Measurements from ENCODE around the gene ARID2. TPM values are rescaled to one million over a fixed set of nuclear protein-coding genes. Genes with fewer than 3 reads are reported as not detected.

Gene ARID2
- total RNA-seq, 2 donors from 2014 or later: 26.8 to 29.1 TPM

GRCh38 chr12:45763381-45763780 is 33.9 kb downstream of the ARID2 start:
- H3K9me3 ChIP-seq: no peaks in the 10 kb centered on the region
- H3K4me3 ChIP-seq: no peak overlapping the region
- H3K36me3 ChIP-seq: no peaks in the 10 kb centered on the region
- intact Hi-C loops (cut with DNase I): loop anchor here (5.0 kb wide), 1 partner anchor 224 kb away; no protein-coding TSS in a partner anchor
- H3K4me1 ChIP-seq: no peaks in the 10 kb centered on the region
- TF ChIP-seq, protein P1, sequence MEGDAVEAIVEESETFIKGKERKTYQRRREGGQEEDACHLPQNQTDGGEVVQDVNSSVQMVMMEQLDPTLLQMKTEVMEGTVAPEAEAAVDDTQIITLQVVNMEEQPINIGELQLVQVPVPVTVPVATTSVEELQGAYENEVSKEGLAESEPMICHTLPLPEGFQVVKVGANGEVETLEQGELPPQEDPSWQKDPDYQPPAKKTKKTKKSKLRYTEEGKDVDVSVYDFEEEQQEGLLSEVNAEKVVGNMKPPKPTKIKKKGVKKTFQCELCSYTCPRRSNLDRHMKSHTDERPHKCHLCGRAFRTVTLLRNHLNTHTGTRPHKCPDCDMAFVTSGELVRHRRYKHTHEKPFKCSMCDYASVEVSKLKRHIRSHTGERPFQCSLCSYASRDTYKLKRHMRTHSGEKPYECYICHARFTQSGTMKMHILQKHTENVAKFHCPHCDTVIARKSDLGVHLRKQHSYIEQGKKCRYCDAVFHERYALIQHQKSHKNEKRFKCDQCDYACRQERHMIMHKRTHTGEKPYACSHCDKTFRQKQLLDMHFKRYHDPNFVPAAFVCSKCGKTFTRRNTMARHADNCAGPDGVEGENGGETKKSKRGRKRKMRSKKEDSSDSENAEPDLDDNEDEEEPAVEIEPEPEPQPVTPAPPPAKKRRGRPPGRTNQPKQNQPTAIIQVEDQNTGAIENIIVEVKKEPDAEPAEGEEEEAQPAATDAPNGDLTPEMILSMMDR (IDR thresholded peaks at IDR 0.05): no peak
- no peak for DNase-seq
- H3K27ac ChIP-seq: no peak overlapping the region
- no peaks in the 10 kb centered on the region for H3K27me3 ChIP-seq
- H3K9ac ChIP-seq (ENCODE audit: low read depth in 2 of 2, low read length in 2 of 2): no peak overlapping the region

GRCh38 chr12:45768194-45768593 is 38.7 kb downstream of the ARID2 start:
- TF ChIP-seq, protein P1 (IDR thresholded peaks at IDR 0.05): no peak
- H3K9me3 ChIP-seq: no peaks in the 10 kb centered on the region
- intact Hi-C loops (cut with DNase I): no loop called here
- H3K9ac ChIP-seq (ENCODE audit: low read depth in 2 of 2, low read length in 2 of 2): no peak overlapping the region
- no peak overlapping the region for H3K27ac ChIP-seq
- H3K36me3 ChIP-seq: no peaks in the 10 kb centered on the region
- H3K4me1 ChIP-seq: no peaks in the 10 kb centered on the region
- DNase-seq: no peak
- no peaks in the 10 kb centered on the region for H3K27me3 ChIP-seq
- no peak overlapping the region for H3K4me3 ChIP-seq

GRCh38 chr12:45773747-45774146 is 44.2 kb downstream of the ARID2 start:
- TF ChIP-seq, protein P1 (IDR thresholded peaks at IDR 0.05): no peak
- no peak overlapping the region for H3K9ac ChIP-seq (ENCODE audit: low read depth in 2 of 2, low read length in 2 of 2)
- H3K4me3 ChIP-seq: no peak overlapping the region
- H3K27me3 ChIP-seq: no peaks in the 10 kb centered on the region
- H3K9me3 ChIP-seq: no peaks in the 10 kb centered on the region
- H3K27ac ChIP-seq: no peak overlapping the region
- intact Hi-C loops (cut with DNase I): no loop called here
- H3K4me1 ChIP-seq: no peaks in the 10 kb centered on the region
- no peak for DNase-seq
- H3K36me3 ChIP-seq: no peaks in the 10 kb centered on the region

GRCh38 chr12:45774508-45775162 is 45.1 kb downstream of the ARID2 start:
- H3K4me3 ChIP-seq: no peak overlapping the region
- no peaks in the 10 kb centered on the region for H3K36me3 ChIP-seq
- no peak overlapping the region for H3K27ac ChIP-seq
- no peak overlapping the region for H3K9ac ChIP-seq (ENCODE audit: low read depth in 2 of 2, low read length in 2 of 2)
- no peaks in the 10 kb centered on the region for H3K4me1 ChIP-seq
- intact Hi-C loops (cut with DNase I): no loop called here
- no peak for DNase-seq
- TF ChIP-seq, protein P1 (IDR thresholded peaks at IDR 0.05): no peak
- no peaks in the 10 kb centered on the region for H3K27me3 ChIP-seq
- no peaks in the 10 kb centered on the region for H3K9me3 ChIP-seq

- TF ChIP-seq, protein P1 (IDR thresholded peaks at IDR 0.05): no peak
- no peak overlapping the region for H3K4me3 ChIP-seq
- no peak for DNase-seq
- no peak overlapping the region for H3K9ac ChIP-seq (ENCODE audit: low read depth in 2 of 2, low read length in 2 of 2)
- no peaks in the 10 kb centered on the region for H3K36me3 ChIP-seq
- H3K9me3 ChIP-seq: no peaks in the 10 kb centered on the region
- no peaks in the 10 kb centered on the region for H3K4me1 ChIP-seq
- H3K27me3 ChIP-seq: no peaks in the 10 kb centered on the region
- intact Hi-C loops (cut with DNase I): no loop called here
- H3K27ac ChIP-seq: no peak overlapping the region
These were observed 46.0 kb downstream of the ARID2 start for GRCh38 chr12:45775465-45775864.

Data from colonic mucosa (tissue), 4 donors.